Activated CD4-positive, alpha-beta T cell treated with anti-CD3 and anti-CD28 coated beads for 24 hours (primary cell): ENCODE results near the gene TTLL5.

ENCODE experiments used
- DNase-seq, 2 donors: peaks; one replicate each; pipeline ENCODE4 v3.0.0-alpha.2; 2020; ENCODE audit warnings: low read depth in 2 of 2

The TTLL5 gene

DNA sequence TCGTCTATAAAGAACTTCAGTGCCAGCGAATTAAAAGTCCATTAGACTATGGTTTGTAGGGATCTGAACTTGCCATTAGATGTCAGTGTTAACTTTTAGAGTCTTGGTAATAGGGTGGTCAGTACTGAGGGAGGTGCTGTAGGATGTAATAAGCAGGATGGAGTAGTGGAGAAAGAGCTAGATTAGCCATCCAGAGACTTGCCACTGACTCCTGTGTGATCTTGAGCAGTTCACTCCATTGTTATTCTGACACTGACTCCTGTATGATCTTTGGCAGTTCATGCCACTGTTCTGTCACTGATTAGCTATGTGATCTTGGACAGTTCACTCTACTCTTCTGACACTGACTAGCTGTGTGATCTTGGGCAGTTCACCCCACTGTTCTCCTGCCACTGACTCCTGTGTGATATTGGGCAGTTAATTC lies 133.6 kb downstream of the TTLL5 start:
- no peak for DNase-seq

DNA sequence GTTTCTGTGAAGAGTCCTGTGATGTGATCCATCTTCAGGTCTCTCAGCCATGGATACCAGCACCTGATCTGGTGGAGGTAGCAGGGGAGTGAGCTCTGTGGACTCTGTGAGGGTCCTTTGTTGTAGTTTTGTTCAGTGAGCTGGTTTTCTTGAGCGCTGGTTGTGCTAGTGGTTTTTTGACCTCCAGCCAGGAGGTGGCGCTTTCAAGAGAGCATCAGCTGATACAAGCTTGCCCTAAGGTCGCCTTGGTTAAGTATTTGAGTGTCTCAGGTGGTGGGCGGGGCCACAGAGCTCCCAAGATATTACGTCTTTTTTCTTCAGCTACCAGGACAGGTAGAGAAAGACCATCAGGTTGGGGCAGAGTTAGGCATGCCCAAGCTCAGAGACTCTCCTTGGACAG lies 139.7 kb downstream of the TTLL5 start:
- DNase-seq, result no peak

DNA sequence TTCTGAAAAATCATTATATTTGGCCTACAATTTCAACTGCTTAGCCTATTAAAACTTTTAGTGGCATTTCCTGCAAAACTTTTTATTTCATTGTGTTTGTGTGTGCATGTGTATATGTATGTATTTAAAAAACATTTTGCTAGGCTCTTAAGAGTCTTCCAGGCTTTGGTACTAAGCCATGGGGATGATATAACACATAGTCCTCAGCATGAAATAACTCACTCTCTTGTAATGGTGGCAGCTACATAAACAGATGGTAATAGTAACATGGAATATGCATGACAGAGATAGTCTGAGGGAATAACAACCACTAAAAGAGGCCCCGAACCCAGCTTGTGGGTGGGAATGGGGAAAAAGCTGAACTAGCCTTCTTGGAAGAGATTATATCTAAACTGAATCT lies 141.4 kb downstream of the TTLL5 start:
- no peak for DNase-seq

DNA sequence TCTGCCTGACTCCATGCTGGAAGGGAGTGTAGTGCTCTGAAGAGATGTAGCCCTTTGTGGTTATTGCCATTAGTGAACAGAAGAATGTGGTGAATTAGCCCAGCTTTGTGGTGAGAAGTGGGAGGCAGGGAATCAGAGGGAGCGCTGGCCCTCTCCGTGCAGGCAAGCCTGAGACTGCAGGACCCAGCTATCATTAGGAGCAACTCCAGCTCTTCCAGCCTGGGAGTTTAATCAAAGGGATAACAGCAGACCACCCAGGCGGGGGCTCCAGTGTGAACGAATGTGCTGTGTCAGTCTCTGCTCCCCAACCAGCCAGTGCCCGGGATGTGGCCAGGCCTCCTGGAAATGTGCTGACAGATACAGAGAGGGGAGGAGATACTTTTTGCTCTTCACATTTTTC lies 142.7 kb downstream of the TTLL5 start:
- DNase-seq, result no peak

DNA sequence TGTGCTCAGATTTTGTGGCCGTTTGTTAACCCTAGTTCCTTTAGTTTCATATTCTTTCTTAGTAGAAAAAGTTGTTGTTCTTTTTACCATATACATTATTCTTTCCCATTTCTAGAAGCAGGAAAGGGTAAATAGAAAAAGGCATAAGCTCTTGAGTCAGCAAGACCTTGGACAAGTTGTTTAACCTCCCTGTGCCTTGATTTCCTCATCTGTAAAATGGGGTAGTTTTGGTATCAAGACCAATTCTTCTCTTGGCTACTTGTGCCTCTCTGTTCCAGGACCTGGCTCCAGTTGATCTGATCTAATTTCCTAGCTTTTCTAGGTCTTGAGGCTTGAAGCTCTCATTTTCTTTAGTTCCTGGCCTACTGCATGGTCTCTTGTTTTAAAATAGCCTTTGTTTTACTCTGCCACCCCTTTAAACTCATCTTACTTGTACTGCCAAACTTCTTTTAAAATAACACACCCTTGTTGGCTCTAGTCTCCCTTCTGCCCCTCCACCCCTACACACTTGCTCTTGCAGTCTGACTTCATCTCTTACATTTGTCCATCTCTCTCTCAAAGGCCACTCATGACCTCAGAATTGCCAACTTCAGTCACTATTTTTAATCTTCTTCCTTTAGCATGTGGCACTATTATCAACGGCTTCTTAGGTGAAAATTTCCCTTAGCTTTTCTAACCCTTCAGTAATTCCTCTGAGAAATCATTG lies 143.7 kb downstream of the TTLL5 start:
- no peak for DNase-seq

DNA sequence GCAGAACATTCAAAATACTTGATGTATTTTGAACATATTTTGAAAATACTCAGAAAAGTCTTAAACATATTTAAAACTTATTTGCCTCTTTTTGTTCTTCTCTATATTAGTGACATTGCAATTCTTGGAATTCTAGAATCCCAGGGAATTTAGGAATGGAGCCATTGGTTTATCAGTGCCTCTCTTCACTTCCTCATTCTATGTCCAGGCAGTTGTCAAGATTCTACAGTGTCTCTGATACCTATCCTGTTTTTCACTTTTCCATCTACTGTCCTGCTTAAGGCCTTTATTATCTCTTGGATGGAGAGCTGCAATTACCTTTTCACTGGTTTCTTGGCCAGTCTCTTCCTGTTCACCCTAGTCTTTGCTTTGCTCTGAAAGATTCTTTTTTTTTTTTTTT lies 144.6 kb downstream of the TTLL5 start:
- no peak for DNase-seq

DNA sequence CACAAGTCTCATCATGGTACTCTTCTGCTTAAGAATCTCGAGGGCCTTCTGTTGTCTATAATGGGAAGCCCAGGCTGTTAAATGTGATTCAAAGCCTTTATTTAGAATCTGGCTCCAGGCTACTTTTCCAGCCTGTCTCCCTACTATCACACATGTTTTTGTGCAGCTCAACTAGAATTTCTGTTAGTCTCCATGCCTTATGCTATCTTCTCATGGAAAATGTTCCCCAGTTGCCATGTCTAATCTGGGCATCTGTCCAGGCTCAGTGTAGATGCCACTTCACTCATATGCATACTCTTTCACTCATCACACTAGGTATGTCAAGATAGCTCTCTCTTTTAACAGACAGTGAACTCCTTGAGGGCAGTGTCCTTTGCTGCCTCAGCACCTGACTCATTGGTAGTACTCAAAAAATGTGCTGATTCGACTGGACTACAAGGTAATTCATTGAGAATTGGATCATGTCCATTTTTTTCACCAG lies 145.3 kb downstream of the TTLL5 start:
- no peak for DNase-seq

DNA sequence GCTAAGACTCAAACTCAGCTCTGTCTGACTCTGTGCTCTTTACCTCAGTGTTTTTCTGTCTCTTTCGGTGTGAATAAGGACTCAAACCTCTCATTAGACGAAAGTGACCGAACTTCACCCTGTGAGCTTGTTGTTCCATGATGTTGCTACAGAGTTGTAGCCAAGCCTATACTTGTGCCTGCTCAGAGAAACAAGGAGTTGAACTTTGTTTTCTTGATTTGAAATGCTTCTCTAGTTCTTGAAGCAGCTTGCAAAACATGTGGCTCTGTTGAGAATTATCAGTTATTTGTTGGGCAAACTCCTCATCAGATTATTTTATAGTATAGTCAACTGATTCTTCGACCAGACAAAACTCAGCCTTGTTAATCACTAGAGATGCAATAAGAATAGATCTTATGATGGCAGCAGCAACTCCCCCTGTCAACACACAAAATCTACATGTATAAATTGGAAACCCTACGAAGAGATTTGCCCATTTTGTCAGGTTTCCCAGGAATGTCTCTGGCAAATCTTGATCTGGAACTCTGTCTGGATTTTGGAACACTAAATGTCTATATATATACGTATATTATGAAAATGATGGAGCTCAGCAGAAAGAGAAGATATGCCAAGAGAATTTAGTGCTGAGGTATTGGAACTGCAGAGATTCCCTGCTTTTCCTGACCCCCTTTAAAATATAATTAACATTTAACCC lies 146.8 kb downstream of the TTLL5 start:
- DNase-seq, result no peak

DNA sequence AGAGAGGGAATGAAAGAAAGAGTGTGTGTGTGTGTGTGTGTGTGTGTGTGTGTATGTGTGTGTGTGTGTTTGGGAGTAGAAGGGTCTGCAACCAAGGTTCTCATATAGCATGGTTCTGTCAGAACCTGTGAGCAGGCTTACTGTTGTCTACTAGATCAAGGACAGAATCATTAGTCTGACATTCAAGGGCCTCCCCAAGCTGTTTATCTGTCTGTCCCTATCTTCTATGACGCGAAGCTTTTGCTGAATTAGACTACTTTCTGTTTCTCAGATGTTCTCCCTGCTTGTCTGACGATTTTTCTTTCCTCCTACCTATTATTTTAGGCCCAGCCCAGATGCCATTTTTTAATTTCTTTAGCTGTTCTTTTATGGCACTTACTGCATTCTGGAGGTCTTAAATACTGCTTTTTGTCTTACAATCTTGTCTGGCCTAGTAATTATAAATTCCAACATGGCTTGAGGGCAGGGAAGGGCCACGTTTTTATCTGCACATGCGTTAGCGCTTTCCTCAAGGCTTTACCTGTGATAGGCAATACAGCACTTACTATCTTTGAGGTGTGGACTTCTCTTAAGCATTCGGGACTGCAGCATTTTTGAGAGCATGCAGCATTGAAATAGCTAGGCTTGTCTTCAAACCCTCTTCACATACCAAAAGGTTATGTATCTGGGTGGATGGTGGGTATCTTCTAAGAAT lies 150.2 kb downstream of the TTLL5 start:
- no peak for DNase-seq

DNA sequence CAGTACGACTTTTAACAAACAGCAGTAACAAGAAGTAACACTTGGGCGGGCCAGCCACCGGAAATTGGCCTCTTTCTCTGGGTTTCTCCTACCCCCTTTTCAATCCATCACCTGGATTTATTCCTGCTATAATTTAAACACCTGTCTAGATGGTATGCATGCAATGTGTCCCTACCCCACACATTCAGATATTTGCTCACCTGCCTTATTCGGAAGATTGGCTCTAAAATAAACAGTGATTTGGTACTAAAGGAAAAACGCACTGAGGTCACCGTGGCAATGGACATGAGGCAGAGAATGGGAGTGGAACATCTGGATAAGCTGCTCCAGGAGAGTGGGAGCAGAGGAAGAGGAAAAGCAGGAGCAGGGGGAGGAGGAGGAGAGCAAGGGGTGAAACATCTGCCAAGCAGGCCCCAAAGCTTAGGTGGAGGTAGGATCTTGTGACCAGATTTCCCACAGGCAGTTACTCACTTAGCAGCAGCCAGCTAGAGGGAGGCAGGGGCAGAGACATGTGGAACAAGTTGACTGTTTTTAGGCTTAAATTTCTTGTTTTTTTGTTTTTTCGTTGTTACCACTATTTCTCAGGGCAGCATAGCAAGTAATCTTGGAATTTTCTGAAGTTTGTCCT lies 150.9 kb downstream of the TTLL5 start:
- DNase-seq, result no peak

DNA sequence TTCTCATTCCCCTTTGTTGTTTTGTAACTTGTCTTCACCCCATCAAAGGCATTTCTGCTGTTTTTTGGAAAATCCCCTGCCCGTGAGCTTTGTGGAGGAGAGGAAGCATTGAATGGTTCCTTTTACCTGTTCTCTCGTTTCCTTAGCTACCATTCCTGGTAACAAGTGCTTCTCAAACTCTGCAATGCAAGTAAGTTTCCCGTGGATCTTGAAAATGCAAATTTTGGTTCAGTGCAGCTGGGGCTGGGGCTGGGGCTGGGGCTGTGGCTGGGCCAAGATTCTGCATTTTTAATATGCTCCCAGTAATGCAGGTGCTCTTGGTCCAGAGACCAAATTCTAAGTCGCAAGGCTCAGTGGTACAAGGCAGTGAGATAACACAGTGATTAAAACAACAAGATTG lies 151.6 kb downstream of the TTLL5 start:
- DNase-seq, result no peak

DNA sequence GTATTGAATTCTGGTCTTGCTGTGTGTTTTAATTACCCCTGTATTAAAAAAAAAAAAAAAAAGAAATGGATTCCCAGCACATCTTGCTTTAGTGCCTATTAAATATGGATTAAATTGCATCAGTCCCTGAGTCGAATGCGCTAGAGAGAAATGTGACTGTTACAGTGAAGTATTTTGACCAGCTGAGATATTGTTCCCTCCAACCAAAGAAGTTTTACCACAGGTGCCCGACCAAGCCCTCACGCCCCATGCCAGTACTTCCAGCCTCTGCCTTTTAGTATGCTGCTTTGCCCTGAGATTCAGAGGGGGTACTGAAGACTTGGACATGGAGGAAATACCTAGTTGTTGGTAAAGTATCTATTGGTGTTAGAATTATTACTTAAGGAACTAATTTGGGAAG lies 159.7 kb downstream of the TTLL5 start:
- DNase-seq, result no peak

DNA sequence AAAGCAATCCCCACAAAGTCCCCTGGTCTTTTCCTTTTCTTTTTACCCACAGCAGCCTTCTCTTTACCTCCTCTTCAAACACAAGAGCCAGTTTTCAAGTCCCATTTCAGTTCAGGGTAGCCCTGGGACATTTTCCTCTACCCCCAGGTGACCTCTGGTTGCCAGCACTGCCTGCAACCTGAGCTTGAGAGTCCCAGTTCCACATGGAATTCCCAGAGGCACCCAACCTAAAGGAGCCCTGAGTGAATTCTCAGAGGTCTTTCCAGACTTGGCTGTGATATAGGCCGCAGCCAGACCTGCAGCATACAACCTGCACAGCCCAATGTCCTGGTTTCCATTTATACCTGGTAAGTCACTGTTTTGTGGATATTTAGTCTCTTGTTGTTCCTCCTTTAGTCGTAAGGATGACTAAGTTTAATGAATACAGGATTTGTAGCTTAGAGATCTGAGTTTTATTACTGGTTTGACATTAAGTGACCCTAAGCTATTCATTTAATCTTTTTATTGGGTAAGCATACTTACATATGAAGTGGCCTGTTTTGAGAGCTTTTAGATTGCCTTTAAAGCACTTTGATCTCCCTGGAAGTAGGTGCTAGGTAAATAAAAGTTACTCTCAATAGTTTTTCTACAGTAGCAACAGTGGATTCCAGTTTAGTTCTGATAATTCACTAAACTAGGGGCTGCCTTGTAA lies 160.9 kb downstream of the TTLL5 start:
- no peak for DNase-seq

DNA sequence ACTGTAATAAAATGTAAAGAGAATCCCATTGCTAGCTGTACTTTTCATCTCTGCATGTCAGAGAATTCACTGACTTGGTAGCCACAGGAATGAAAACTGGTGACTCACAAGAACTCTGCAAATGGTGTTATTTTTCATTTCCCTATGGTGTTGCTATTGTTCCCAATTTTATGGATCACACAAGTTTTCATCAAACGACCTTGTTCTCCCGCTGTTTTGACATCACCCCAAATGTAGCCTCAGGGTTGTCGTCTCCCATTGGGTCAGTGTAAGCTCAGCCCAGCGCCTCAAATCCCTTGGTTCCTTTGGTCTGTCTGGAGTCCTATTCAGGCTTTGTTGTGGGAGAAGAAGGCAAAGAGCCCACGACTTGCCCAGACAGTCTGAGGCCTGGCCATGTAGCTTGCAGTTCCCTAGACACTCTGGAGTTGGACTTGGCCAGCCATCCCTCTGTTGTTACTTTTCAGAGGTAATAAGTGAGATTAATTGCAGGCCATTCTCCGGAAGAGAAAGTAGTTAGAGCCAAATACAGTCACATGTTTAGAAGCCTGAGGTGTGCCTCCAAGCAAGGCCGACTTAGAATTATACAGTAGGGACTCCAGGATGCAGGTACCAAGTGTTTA lies 161.6 kb downstream of the TTLL5 start:
- no peak for DNase-seq

DNA sequence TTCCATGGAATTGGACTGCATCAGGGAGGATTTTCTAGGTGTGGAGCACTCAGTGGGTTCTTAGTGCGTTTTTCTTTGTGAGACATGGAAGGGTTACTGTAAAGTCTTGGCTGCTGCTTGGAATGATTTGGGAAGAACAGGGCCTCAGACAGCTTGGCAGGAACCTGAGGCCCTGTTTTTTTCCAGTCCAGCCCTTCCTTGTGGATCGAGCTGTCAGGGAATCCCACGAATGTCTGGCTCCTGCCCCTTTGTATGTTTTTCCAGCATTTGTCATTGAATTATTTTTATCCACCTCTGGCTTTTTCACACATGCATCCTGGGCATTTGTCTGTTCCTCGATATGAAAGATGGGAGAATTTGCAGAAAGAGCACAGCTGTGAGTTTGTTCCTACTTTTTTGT lies 162.3 kb downstream of the TTLL5 start:
- DNase-seq, result no peak

DNA sequence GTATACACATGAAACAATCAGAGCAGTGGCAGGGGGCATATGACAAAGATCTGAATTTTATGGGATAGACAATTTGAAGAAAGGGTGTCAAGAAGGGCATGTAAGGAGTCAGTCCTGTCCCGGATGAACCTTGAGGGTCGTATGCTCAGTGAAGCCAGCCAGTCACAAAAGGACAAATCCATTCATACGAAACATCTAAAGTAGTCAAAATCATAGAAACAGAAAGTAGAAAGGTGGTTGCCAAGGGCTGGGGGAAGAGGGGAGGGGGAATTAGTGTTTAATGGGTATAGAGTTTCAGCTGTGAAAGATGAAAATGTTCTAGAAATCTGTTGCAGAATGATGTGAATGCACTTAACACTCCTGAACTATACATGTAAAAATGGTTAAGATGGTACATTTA lies 163.3 kb downstream of the TTLL5 start:
- no peak for DNase-seq

DNA sequence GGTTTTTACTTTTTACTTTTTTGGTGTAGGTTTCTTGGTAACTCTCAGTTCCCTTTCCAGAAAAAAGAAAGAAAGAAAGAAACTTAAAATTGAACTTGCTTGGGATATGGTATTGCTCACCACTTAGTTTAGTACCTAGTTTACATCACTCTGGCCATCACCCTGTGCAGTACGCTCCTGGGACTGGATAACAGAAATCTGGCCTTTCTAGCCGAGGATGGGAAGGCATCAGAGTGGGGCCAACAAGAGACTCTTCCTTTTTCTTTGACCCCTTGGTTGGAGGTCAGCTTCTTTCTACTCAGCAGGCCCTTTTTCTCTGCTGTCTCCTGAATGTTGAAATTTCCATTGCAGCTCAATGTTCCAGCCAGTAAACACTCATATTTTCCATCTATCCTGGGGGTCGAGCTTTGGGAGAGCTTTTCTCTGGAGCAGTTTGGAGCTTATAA lies 164.1 kb downstream of the TTLL5 start:
- DNase-seq, result no peak

DNA sequence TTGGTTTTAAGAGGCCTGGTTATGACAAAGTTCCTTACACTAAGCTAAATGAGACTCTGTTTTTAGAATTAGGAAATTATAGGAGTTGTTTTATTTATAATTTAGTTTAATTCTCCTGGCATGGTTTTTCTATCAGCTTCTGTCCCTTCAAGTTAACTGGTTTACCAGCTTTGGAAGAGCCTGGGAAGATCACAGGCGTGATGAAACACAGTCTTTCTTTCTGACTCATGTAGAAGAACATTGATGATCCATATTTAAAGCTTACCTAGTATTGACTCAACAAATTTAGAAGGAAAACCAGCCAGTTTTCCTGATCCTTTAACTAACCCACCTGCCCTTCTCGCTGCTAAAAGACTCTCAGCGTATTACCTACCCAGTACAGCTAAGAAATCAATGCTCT lies 165.6 kb downstream of the TTLL5 start:
- DNase-seq, result no peak

DNA sequence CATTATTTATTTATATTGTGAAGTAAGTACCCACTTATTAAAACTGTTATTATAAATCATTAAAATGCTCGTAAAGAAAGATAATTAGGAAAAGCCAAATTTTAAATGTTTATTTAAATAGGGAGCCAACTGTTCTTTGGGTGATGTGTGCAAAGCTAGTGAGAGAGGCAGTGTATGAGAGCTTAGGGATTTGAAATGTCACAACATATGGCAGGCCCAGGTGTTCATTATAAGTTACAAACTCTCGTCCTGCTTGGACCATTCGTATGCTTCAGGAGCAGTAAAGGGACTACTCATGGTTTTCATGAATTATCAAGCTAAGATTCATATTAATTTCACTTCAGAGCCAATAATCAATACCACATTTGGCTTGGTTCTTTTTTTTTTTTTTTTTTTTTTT lies 166.3 kb downstream of the TTLL5 start:
- no peak for DNase-seq

DNA sequence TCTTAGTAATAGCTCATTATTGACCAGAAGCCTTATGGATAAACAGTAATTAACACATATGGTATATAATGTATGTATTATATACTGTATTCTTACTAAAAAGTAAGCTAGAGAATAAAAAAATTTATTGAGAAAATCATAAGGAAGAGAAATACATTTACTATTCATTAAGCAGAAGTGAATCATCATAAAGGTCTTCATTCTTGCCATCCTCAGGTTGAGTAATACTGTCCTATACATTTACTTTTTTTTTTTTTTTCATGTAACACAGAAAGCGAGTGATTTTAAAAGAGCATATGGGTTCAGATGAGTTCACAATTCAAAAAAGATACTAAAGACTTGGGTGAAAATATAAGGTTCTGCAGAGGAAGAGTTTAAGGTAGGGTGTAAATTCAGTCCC lies 168.3 kb downstream of the TTLL5 start:
- no peak for DNase-seq

DNA sequence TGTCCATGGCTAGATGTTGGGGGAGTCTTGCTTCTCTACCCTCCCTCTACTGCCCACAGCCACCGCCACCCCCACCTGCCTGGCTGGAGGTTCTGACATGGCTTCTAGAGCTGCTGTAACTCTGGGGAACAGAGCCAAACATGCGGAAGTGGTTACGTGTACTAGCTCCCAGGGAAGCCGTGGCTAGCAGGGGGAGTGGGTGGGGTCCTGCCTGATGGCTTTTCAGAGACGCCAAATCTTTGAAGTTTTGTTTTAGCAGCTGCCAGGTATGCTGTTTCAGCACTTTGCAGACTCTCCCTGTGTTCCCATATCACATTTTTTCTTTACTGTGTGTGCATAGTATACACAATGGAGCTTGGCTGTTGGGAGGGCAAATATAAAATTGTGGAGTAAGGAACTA lies 170.4 kb downstream of the TTLL5 start:
- peak in 1 of 2 donors; percentile 6 for DNase-seq
